SU-DHL-6 (cell line): ENCODE data around the gene TEX36.

ENCODE experiments used
- EZH2phosphoT487 ChIP-seq: fragments of 200-600 bp; sonication (generic), shearing (Covaris generic); conservative IDR thresholded peaks from 2 replicates; pipeline ENCODE4 v1.6.1; 2018; ENCODE audit warnings: mild to moderate bottlenecking, antibody characterized with exemption, low read length, moderate library complexity, mixed read lengths
- TF ChIP-seq, protein P1 (sequence below): fragments of 200-600 bp; sonication (generic); IDR thresholded peaks from one replicate; pipeline ENCODE4 v1.5.1; 2017; ENCODE audit warnings: antibody characterized with exemption, mild to moderate bottlenecking, low read length, moderate library complexity; ENCODE audit not compliant: insufficient read depth, poor library complexity, severe bottlenecking

DNA sequence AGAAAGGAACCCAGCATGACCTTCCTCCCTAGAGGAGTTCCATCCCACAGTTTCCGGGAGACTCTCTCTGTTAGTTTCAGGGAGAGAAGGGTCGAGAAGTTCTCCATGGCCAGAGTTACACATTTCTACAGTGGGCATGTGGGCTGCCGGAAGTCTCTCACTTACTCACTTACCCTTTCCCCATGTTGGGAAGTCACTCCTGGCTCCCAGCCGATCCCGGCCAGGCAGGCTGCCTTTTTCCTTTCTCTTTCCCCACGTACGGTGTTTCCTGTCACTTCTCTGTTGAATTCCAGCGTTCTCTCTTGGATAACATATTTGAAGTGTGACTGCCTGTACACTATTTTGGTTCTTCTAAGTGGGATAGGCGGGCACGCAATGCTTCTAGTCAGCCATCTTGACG, 3.5 kb downstream of the TEX36 start:
- TF ChIP-seq, protein P1, sequence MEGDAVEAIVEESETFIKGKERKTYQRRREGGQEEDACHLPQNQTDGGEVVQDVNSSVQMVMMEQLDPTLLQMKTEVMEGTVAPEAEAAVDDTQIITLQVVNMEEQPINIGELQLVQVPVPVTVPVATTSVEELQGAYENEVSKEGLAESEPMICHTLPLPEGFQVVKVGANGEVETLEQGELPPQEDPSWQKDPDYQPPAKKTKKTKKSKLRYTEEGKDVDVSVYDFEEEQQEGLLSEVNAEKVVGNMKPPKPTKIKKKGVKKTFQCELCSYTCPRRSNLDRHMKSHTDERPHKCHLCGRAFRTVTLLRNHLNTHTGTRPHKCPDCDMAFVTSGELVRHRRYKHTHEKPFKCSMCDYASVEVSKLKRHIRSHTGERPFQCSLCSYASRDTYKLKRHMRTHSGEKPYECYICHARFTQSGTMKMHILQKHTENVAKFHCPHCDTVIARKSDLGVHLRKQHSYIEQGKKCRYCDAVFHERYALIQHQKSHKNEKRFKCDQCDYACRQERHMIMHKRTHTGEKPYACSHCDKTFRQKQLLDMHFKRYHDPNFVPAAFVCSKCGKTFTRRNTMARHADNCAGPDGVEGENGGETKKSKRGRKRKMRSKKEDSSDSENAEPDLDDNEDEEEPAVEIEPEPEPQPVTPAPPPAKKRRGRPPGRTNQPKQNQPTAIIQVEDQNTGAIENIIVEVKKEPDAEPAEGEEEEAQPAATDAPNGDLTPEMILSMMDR: no peak
- TF ChIP-seq EZH2phosphoT487: no peak
